Right atrium auricular region (tissue), 2 donors: ENCODE measurements around the gene B4GALNT1. TPM values are rescaled to one million over a fixed set of nuclear protein-coding genes. Genes with fewer than 3 reads are reported as not detected.
"Not testable (repeated sequence)": the region's sequence is repeated elsewhere in the genome, so short reads cannot be mapped to it uniquely, and the experiment has no call there.

Source experiments
- DNase-seq: peaks from one replicate; pipeline ENCODE4 v3.0.0-alpha.2; 2019; ENCODE audit warnings: low spot score
- H3K27ac ChIP-seq, 2 donors: fragments of 200-600 bp; sonication (generic); 1 replicate in 1 of 2; 2 replicates in 1 of 2; pipeline ENCODE4 v1.5.1; 2016 to 2019
- H3K27me3 ChIP-seq, 2 donors: fragments of 200-600 bp; sonication (generic); one replicate each; pipeline versions ENCODE4 v1.5.1 to v1.6.0; 2017 to 2019
- H3K36me3 ChIP-seq: fragments of 200-600 bp; sonication (generic); one replicate; pipeline ENCODE4 v1.5.1; 2016
- H3K4me1 ChIP-seq, 2 donors: fragments of 200-600 bp; sonication (generic); one replicate each; pipeline versions ENCODE4 v1.5.1 to v1.6.0; 2017 to 2019
- H3K4me3 ChIP-seq, 2 donors: fragments of 200-600 bp; sonication (generic); 1 replicate in 1 of 2; 2 replicates in 1 of 2; pipeline ENCODE4 v1.5.1; 2017 to 2019; ENCODE audit warnings: mild to moderate bottlenecking in 1 of 2, moderate library complexity in 1 of 2
- H3K9me3 ChIP-seq, 2 donors: fragments of 200-600 bp; sonication (generic); one replicate each; pipeline ENCODE4 v1.5.1; 2019
- total RNA-seq, 2 donors: library from RNA; depleted of rRNA; stranded (reverse); fragments of >200 nt; gene quantifications; one replicate each; pipeline ENCODE4 v1.1.0, GENCODE V29; 2016
- TF ChIP-seq, protein P1 (sequence below), 2 donors: fragments of 200-600 bp; sonication (generic); IDR thresholded peaks; one replicate each; pipeline ENCODE4 v1.5.1; 2019; ENCODE audit warnings: antibody characterized with exemption in 2 of 2

The B4GALNT1 gene
- total RNA-seq, 2 donors from 2014 or later: 3.5 to 4.4 TPM

DNA sequence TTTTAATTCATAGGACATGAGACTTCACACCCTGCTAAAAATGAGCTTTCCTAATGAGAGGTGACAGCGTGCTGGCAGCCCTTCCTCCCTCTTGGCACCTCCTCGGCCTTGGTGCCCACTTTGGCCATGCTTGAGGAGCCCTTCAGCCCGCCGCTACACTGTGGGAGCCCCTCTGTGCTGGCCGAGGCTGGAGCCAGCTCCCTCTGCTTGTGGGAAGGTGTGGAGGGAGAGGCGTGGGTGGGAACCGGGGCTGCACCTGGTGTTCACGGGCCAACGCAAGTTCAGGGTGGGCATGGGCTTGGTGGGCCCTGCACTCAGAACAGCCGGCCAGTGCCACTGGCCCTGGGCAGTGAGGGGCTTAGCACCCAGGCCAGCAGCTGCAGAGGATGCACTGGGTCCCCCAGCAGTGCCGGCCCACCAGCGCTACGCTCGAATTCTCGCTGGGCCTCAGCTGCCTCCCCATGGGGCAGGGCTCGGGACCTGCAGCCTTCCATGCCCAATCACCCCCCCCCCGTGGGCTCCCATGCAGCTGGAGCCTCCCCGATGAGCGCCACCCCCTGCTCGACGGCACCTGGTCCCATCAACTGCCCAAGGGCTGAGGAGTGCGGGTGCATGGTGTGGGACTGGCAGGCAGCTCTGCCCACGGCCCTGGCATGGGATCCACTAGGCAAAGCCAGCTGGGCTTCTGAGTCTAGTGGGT lies 22.7 kb upstream of the B4GALNT1 start:
- H3K36me3 ChIP-seq: no peaks in the 10 kb centered on the region
- no peaks in the 10 kb centered on the region for H3K27me3 ChIP-seq
- H3K9me3 ChIP-seq: no peaks in the 10 kb centered on the region

DNA sequence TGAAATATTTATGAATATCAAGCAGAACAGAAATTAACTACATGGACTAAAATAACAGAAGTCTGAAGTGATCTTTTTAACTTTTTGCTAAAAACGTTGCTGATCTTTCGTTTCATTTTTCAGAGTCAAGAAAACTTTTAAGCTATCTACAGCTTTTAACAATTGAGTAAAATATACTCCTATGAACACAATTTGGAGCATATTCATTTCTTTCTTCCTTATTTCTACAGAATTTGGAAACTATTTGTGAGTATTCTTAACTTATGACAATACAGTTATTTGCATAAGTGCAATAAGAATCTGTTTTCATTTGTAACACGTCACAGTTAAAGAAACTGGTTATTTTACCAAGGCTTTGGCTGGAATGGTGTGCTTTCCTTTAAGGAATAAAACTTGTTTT lies 21.0 kb upstream of the B4GALNT1 start:
- Histone ChIP-seq H3K4me1 (no peaks in the 10 kb centered on the region), H3K9me3 (no peaks in the 10 kb centered on the region), H3K27me3 (no peaks in the 10 kb centered on the region), H3K27ac (no peak overlapping the region), H3K4me3 (no peak overlapping the region), H3K36me3 (no peaks in the 10 kb centered on the region)
- TF ChIP-seq, protein P1, sequence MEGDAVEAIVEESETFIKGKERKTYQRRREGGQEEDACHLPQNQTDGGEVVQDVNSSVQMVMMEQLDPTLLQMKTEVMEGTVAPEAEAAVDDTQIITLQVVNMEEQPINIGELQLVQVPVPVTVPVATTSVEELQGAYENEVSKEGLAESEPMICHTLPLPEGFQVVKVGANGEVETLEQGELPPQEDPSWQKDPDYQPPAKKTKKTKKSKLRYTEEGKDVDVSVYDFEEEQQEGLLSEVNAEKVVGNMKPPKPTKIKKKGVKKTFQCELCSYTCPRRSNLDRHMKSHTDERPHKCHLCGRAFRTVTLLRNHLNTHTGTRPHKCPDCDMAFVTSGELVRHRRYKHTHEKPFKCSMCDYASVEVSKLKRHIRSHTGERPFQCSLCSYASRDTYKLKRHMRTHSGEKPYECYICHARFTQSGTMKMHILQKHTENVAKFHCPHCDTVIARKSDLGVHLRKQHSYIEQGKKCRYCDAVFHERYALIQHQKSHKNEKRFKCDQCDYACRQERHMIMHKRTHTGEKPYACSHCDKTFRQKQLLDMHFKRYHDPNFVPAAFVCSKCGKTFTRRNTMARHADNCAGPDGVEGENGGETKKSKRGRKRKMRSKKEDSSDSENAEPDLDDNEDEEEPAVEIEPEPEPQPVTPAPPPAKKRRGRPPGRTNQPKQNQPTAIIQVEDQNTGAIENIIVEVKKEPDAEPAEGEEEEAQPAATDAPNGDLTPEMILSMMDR (IDR thresholded peaks at IDR 0.05): no peak
- no peak for DNase-seq

More for the DNA sequence above, 22.7 kb upstream of the B4GALNT1 start:
- TF ChIP-seq, protein P1 (IDR thresholded peaks at IDR 0.05): no peak
- Histone ChIP-seq H3K4me1 (no peaks in the 10 kb centered on the region), H3K4me3 (no peak overlapping the region), H3K27ac (no peak overlapping the region)
- no peak for DNase-seq

DNA sequence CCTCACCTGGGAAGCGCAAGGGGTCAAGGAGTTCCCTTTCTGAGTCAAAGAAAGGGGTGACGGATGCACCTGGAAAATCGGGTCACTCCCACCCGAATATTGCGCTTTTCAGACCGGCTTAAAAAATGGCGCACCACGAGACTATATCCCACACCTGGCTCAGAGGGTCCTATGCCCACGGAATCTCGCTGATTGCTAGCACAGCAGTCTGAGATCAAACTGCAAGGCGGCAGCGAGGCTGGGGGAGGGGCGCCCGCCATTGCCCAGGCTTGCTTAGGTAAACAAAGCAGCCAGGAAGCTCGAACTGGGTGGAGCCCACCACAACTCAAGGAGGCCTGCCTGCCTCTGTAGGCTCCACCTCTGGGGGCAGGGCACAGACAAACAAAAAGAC lies 13.7 kb upstream of the B4GALNT1 start:
- not testable (repeated sequence) for H3K4me1 ChIP-seq, H3K27ac ChIP-seq, DNase-seq, H3K36me3 ChIP-seq, H3K4me3 ChIP-seq, H3K27me3 ChIP-seq
- peaks cover 0 to 15% of the 10 kb centered on the region in 2 donors for H3K9me3 ChIP-seq

DNA sequence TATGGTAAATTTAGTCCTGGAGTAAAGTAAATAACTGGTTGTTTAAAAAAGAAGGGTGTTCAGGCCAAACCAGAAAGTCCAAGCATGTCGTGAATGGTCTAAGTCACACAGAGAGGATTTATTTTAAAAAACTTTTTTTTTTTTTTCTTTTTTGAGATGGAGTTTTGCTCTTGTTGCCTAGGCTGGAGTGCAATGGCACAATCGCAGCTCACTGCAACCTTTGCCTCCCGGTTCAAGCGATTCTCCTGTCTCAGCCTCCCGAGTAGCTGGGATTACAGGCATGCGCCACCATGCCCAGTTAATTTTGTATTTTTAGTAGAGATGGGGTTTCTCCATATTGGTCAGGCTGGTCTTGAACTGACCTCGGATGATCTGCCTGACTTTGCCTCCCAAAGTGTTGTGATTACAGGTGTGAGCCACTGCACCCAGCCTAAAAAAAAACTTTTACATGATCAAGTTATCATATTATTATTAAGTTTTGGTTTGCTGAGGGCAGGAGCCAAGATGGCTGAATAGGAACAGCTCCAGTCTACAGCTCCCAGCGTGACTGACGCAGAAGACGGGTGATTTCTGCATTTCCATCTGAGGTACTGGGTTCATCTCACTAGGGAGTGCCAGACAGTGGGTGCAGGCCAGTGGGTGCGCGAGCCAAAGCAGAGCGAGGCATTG lies 13.1 kb upstream of the B4GALNT1 start:
- H3K4me1 ChIP-seq, DNase-seq, H3K36me3 ChIP-seq, H3K27me3 ChIP-seq, H3K27ac ChIP-seq, H3K4me3 ChIP-seq: not testable (repeated sequence)
- H3K9me3 ChIP-seq: peaks cover 0 to 15% of the 10 kb centered on the region in 2 donors

DNA sequence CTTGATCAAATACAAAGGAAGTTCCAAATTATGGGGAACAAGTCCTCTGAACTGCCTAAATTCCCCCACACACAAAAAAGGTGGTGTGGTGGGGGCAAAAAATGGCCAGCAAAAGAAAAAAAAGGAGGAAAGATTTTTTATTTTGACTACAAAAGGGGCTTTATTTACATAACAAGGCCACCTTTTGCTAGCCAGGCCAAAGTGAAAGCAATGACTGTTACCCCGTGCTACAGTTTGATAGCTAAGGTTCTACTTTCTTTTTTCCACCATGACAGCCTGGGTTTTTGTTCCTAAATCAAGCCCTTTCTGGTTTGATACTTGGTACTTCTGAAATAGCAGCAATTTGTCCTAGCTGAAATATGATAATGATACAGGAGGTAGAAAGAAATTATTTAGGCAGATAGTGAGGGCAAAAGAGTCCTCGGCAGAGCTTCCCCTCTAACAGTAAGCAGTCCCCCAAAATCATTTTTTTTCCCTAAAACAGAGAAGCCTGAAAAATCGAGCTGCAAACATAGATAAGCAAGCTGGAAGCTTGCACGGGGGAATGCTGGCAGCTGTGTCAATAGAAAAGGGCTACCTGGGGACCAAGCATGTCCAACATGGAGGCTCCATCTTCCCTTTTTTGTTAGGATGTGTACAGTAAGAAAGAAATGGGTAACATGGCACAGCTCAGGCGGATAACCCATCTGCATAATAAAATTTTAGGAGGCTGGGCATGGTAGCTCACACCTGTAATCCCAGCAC lies 8.9 kb upstream of the B4GALNT1 start:
- TF ChIP-seq, protein P1 (IDR thresholded peaks at IDR 0.05): no peak
- H3K36me3 ChIP-seq: no peaks in the 10 kb centered on the region
- no peaks in the 10 kb centered on the region for H3K4me1 ChIP-seq
- H3K9me3 ChIP-seq: peaks cover 0 to 15% of the 10 kb centered on the region in 2 donors
- no peak overlapping the region for H3K27ac ChIP-seq
- H3K4me3 ChIP-seq: no peak overlapping the region
- H3K27me3 ChIP-seq: no peaks in the 10 kb centered on the region
- DNase-seq: no peak

DNA sequence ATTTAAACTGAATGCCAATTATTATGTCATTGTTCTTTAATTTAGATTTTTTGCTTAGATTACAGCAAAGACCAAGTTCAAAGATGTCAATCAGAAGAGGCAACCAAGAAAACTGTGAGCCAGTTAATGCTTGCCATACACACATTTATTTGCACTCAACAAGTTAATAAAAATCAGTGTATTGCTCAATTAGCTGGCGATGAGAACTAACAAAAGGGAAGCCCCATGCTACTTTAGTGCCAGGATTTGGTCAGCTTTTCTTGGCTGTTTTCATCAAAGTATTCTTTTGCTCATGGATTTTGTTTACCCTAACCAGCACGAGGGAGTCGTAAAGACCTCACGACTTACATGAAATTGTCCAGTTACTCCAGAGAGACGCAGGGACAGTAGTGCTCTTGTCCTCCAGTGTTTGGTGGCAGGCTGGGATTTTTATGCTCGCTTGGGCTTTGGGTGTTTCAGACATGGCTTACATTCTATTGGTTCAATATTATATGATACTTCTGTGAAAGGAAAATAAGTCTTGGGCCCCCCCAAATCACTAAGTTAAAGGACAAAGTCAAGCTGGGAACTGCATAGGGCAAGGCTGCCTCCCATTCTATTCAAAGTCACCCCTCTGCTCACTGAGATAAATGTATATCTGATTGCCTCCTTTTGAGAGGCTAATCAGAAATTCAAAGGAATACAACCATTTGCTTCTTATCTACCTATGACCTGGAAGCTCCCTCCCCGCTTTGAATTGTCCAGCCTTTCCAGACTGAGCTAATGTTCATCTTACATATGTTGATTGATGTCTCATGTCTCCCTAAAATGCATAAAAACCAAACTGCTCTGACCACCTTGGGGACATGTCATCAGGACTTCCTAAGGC lies 7.4 kb upstream of the B4GALNT1 start:
- TF ChIP-seq, protein P1 (IDR thresholded peaks at IDR 0.05): no peak
- Histone ChIP-seq H3K4me1 (no peaks in the 10 kb centered on the region), H3K27ac (no peak overlapping the region), H3K27me3 (no peaks in the 10 kb centered on the region), H3K36me3 (no peaks in the 10 kb centered on the region), H3K9me3 (peaks cover 0 to 5% of the 10 kb centered on the region in 2 donors), H3K4me3 (no peak overlapping the region)
- DNase-seq: no peak
